HCT116 (cell line): Measurements from ENCODE around the gene DIP2C.

Experiments used
- ATF3 ChIP-seq: IDR thresholded peaks from 2 replicates; pipeline ENCODE4 v1.6.1; 2012
- CTCF ChIP-seq, 3 experiments: fragments of 200-600 bp in 1 of 3; sonication (generic) in 1 of 3; IDR thresholded peaks in 2 of 3; conservative IDR thresholded peaks in 1 of 3; 2 replicates each; pipeline ENCODE4 v1.5.1; 2012 to 2017; ENCODE audit warnings: low read depth in 2 of 3, low read length in 2 of 3, antibody characterized with exemption in 1 of 3, borderline replicate concordance in 1 of 3, control low read depth in 1 of 3, mild to moderate bottlenecking in 1 of 3, mixed read lengths in 1 of 3, mixed run types in 1 of 3, moderate library complexity in 1 of 3; ENCODE audit not compliant: insufficient read depth in 1 of 3
- EZH2 ChIP-seq: fragments of 200-600 bp; sonication (generic); IDR thresholded peaks from 2 replicates; pipeline ENCODE4 v1.6.1; 2017; ENCODE audit warnings: antibody characterized with exemption, mixed run types
- POLR2A ChIP-seq: IDR thresholded peaks from 2 replicates; pipeline ENCODE4 v1.7.0; 2011; ENCODE audit warnings: borderline replicate concordance; ENCODE audit not compliant: insufficient read depth, insufficient read length; ENCODE audit errors: extremely low read depth
- SRF ChIP-seq: IDR thresholded peaks from 2 replicates; pipeline ENCODE4 v1.6.1; 2012; ENCODE audit warnings: low read depth
- TCF7L2 ChIP-seq: IDR thresholded peaks from 2 replicates; pipeline ENCODE4 v1.7.0; 2011; ENCODE audit warnings: borderline replicate concordance, inconsistent platforms; ENCODE audit not compliant: insufficient read depth, insufficient read length; ENCODE audit errors: extremely low read depth
- ZBTB33 ChIP-seq: IDR thresholded peaks from 2 replicates; pipeline ENCODE4 v1.6.1; 2011; ENCODE audit warnings: mild to moderate bottlenecking, low read length, moderate library complexity; ENCODE audit not compliant: insufficient replicate concordance; ENCODE audit errors: extremely low read depth
- ZNF274 ChIP-seq: fragments of 200-500 bp; sonication (Bioruptor generic); IDR thresholded peaks from 2 replicates; pipeline ENCODE4 v1.6.1; 2014; ENCODE audit warnings: mild to moderate bottlenecking, low read depth, low read length, inconsistent platforms

GRCh38 chr10:712575-712974, 23.1 kb upstream of the DIP2C start:
- no peak for TF ChIP-seq SRF
- TF ChIP-seq CTCF (IDR thresholded peaks at IDR 0.05 in 2 of 3, conservative IDR thresholded peaks at IDR 0.05 in 1 of 3; ENCODE audit: borderline replicate concordance in 1 of 3, insufficient read depth in 1 of 3, low read depth in 2 of 3, low read length in 2 of 3) = no peak
- TF ChIP-seq POLR2A = no peak
- TF ChIP-seq EZH2 = no peak
- no peak for TF ChIP-seq TCF7L2
- TF ChIP-seq ATF3 = no peak
- no peak for TF ChIP-seq ZBTB33
- no peak for TF ChIP-seq ZNF274
